Endothelial cell of umbilical vein (primary cell): ENCODE measurements around the gene DSEL. TPM values are rescaled to one million over a fixed set of nuclear protein-coding genes. Genes with fewer than 3 reads are reported as not detected.

Experiments
- Bru-seq: library from RNA; stranded (reverse); fragments of 400-500 nt; gene quantifications from one replicate; lab custom pipeline; 2021; lab: Mats Ljungman, UMichigan
- BruChase-seq, 2 experiments: library from RNA; stranded (reverse); fragments of 400-500 nt; gene quantifications; one replicate each; lab custom pipeline; 2021; lab: Mats Ljungman, UMichigan
- BruUV-seq: library from RNA; stranded (reverse); fragments of 400-500 nt; replicated peaks from 2 replicates; lab custom pipeline; 2021; lab: Mats Ljungman, UMichigan
- CTCF ChIA-PET: fragments of 300-600, 350-600 bp; sonication (Branson Sonifier 250); formaldehyde crosslinking; loops from one replicate; lab custom pipeline; 2021; ENCODE audit warnings: antibody characterized with exemption, inconsistent platforms; lab: Charles Lee
- POLR2A ChIA-PET: fragments of 300-600, 350-600 bp; sonication (Branson Sonifier 250); formaldehyde crosslinking; loops from one replicate; lab custom pipeline; 2021; ENCODE audit warnings: antibody characterized with exemption, inconsistent platforms; lab: Charles Lee
- DNase-seq: peaks from one replicate; pipeline ENCODE4 v3.0.0-alpha.2; 2011; ENCODE audit warnings: low read depth, low spot score
- FAIRE-seq: peaks from 2 replicates; lab custom pipeline; 2011; peaks lifted over from hg19 to GRCh38; lab: Jason Lieb, UNC
- H2AFZ ChIP-seq: 2 replicates; pipeline ENCODE4 v1.6.0; 2012; ENCODE audit warnings: low read depth, low read length, control low read depth, inconsistent platforms
- H3K27ac ChIP-seq: 2 replicates; pipeline ENCODE4 v1.5.1; 2011; ENCODE audit warnings: low read depth, mild to moderate bottlenecking, control low read depth, low read length, moderate library complexity; ENCODE audit not compliant: insufficient read depth
- H3K27me3 ChIP-seq, 2 experiments: 2 replicates each; pipeline versions ENCODE4 v1.6.0 to v1.6.1; 2011; ENCODE audit warnings: low read length in 2 of 2, mixed read lengths in 1 of 2; ENCODE audit not compliant: control insufficient read depth in 2 of 2, insufficient read depth in 2 of 2
- H3K36me3 ChIP-seq, 2 experiments: 2 replicates in 1 of 2; 3 replicates in 1 of 2; pipeline ENCODE4 v1.5.1; 2011; ENCODE audit warnings: low read length in 2 of 2, mild to moderate bottlenecking in 1 of 2, moderate library complexity in 1 of 2; ENCODE audit not compliant: control insufficient read depth in 2 of 2, insufficient read depth in 2 of 2; ENCODE audit errors: extremely low read depth in 1 of 2
- H3K4me1 ChIP-seq: 3 replicates; pipeline ENCODE4 v1.5.1; 2011; ENCODE audit warnings: mild to moderate bottlenecking, low read length; ENCODE audit not compliant: control insufficient read depth, insufficient read depth; ENCODE audit errors: extremely low read depth
- H3K4me2 ChIP-seq: 2 replicates; pipeline ENCODE4 v1.6.1; 2011; ENCODE audit warnings: low read length, control low read depth, mixed read lengths; ENCODE audit not compliant: insufficient read depth
- H3K4me3 ChIP-seq, 3 experiments: fragments of 200-600 bp in 1 of 3; sonication (generic), shearing (Covaris generic) in 1 of 3; replicated peaks in 1 of 3; 2 replicates each; pipeline ENCODE4 v1.5.1; 2011 to 2016; ENCODE audit warnings: control low read depth in 3 of 3, low read length in 3 of 3, mild to moderate bottlenecking in 2 of 3, inconsistent platforms in 1 of 3, low read depth in 1 of 3, moderate library complexity in 1 of 3; ENCODE audit not compliant: insufficient read depth in 1 of 3
- H3K79me2 ChIP-seq: 2 replicates; pipeline ENCODE4 v1.6.0; 2012; ENCODE audit warnings: low read length, inconsistent platforms; ENCODE audit not compliant: control insufficient read depth, insufficient read depth
- H3K9ac ChIP-seq: replicated peaks from 2 replicates; pipeline ENCODE3; 2011; ENCODE audit warnings: low read length, control low read depth; ENCODE audit not compliant: insufficient read depth; ENCODE audit errors: extremely low read depth
- H3K9me1 ChIP-seq: replicated peaks from 3 replicates; pipeline ENCODE4 v1.6.0; 2011; ENCODE audit warnings: mild to moderate bottlenecking, low read length; ENCODE audit not compliant: control insufficient read depth, insufficient read depth; ENCODE audit errors: extremely low read depth
- H3K9me3 ChIP-seq: replicated peaks from 2 replicates; pipeline ENCODE4 v1.5.1; 2012; ENCODE audit warnings: low read length, inconsistent platforms; ENCODE audit not compliant: control insufficient read depth, insufficient read depth
- H4K20me1 ChIP-seq: replicated peaks from 2 replicates; pipeline ENCODE3; 2011; ENCODE audit warnings: mild to moderate bottlenecking, low read length; ENCODE audit not compliant: control insufficient read depth, insufficient read depth; ENCODE audit errors: extremely low read depth
- POLR2AphosphoS5 ChIP-seq: IDR thresholded peaks from 2 replicates; pipeline ENCODE4 v1.6.1; 2012; ENCODE audit warnings: low read depth, mild to moderate bottlenecking, control low read depth, low read length, moderate library complexity; ENCODE audit not compliant: insufficient read depth
- dilution Hi-C: fragments of 300-500 bp; cut with MboI; formaldehyde crosslinking; loops from one replicate; pipeline ENCODE4 v1.15.0; 2019; ENCODE audit warnings: low sequenced_read_pairs; ENCODE audit not compliant: extremely low pct_ligation_motif_present
- intact Hi-C: fragments of 100-400 bp; cut with micrococcal nuclease; formaldehyde crosslinking; loops from one replicate; pipeline ENCODE4 v1.10.0; 2022
- long read RNA-seq: library from polyadenylated mRNA; stranded (forward); transcript quantifications from one replicate; pipeline ENCODE4 v2.0.0, GENCODE V29; 2021
- polyA minus RNA-seq, 3 experiments: library from RNA; depleted of rRNA, polyadenylated mRNA; stranded (reverse); fragments of >200 nt; gene quantifications; 1 replicate in 1 of 3; 2 replicates in 2 of 3; pipeline ENCODE4 v1.2.3, GENCODE V29; 2011
- polyA plus RNA-seq, 4 experiments: library from polyadenylated mRNA; depleted of rRNA in 3 of 4; stranded (reverse) in 3 of 4; unstranded in 1 of 4; fragments of >200 nt; gene quantifications; 2 replicates each; pipeline versions ENCODE4 v1.2.1 to v1.2.3, GENCODE V29; 2011 to 2012; ENCODE audit warnings: missing spikeins in 1 of 4
- total RNA-seq: library from RNA; stranded (reverse); gene quantifications from 2 replicates; pipeline ENCODE4 v1.2.3, GENCODE V29; 2021
- TF ChIP-seq, protein P1 (sequence below), 2 donors: IDR thresholded peaks; 1 replicate in 1 of 2; 2 replicates in 1 of 2; pipeline ENCODE4 v1.5.1; 2011; ENCODE audit warnings: low read length in 2 of 2, mild to moderate bottlenecking in 2 of 2, moderate library complexity in 2 of 2, control low read depth in 1 of 2, inconsistent platforms in 1 of 2, low read depth in 1 of 2; ENCODE audit not compliant: insufficient read depth in 1 of 2; ENCODE audit errors: extremely low read depth in 1 of 2

Gene DSEL
- total RNA-seq (4.5 TPM in 2 replicates), polyA plus RNA-seq (2.0 TPM in 2 replicates), polyA minus RNA-seq (8.9 and 10.0 TPM in 2 replicates), Bru-seq, nascent RNA (percentile 73 among the genes with signal in this experiment), BruChase-seq, experiment 1, labeled RNA remaining after a 6-hour chase (percentile 93 among the genes with signal in this experiment), BruChase-seq, experiment 2, labeled RNA remaining after a 2-hour chase (percentile 92 among the genes with signal in this experiment)
- 1.9 and 2.0 TPM in 2 replicates for polyA plus RNA-seq (2011; cell fraction: cytosol; rRNA removed)
- polyA plus RNA-seq (2011; cell fraction: nucleus; rRNA removed): 2.7 and 3.7 TPM in 2 replicates
- polyA plus RNA-seq (2012): 7.9 TPM in 2 replicates
- 19.6 TPM for polyA minus RNA-seq (2011; cell fraction: cytosol; rRNA and poly(A)+ RNA removed)
- 13.2 and 19.0 TPM in 2 replicates for polyA minus RNA-seq (2011; cell fraction: nucleus; rRNA and poly(A)+ RNA removed)
- long read RNA-seq, full-length matches to known transcripts: 2 of 3 reads
- long read RNA-seq, partial matches to known transcripts: 0 of 3 reads
- long read RNA-seq, other reads (novel, unspliced or antisense): 1 of 3 reads

DNA sequence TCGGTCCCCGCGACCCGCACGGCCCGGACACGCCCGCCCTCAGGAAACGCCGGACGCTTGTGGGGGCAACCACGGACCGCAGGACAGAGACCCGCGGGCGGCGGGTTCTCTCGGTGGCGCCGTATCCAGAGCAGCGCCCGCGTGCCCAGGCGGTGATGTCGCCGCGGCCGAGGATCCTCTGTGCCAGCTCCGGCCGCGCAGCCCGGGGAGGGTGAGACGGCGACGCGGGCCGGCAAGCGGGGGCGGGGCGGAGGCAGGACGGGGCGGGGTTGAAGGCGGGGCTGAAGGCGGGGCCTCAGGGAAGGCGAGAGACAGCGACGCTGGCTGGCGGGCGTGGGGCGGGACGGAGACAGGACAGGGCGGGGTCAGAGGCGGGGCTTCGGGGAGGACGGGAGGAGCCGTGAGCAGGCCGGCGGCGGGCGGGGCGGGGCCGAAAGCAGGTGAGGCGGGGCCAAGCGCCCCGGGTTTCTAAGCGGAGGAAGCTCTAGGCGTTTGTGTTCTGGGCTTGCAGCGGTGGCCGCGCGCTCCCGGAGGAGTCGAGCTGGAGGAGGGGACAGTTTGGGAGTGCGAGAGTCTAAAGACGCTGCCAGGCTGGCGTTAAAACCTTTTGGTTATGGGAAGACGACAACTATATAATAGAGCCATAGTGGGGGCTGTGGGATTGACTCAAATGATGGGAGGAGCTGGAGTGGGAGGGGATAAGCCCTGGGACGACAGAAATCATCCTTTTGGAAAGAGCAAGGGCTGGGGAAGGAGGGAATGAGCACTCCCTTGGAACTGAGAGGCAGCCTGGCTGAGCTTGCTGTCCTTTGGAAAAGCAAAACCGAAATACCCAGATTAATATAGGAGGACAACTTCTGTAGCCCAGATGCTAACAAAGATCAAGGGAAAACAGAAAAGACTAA is at the start of gene DSEL:
Gene DSEL, minus strand, starts transcription at position 182 of the 905 bp plus-strand sequence. CDS start 2,112 bp downstream, outside the sequence.
- Histone ChIP-seq H2AFZ (peak within 1 kb of the TSS; percentile 97), H3K27ac (peak within 1 kb of the TSS; percentile 79), H3K4me3 (peak within 1 kb of the TSS; percentile 84 to 96 (median 94)), H3K9ac (peak within 1 kb of the TSS; percentile 91), H3K4me2 (peak within 1 kb of the TSS; percentile 89), H3K9me1 (peaks cover 2% of the 10 kb centered on the region), H3K4me1 (peaks cover 8% of the 10 kb centered on the region), H3K9me3 (no peaks in the 10 kb centered on the region), H4K20me1 (no peaks in the 10 kb centered on the region), H3K79me2 (no peaks in the 10 kb centered on the region), H3K27me3 (no peaks in the 10 kb centered on the region), H3K36me3 (no peaks in the 10 kb centered on the region)
- dilution Hi-C loops: no loop called here
- BruUV-seq: no TSS peak
- DNase-seq (peak; percentile 94), FAIRE-seq (peak; percentile 87)
- TF ChIP-seq, protein P1, sequence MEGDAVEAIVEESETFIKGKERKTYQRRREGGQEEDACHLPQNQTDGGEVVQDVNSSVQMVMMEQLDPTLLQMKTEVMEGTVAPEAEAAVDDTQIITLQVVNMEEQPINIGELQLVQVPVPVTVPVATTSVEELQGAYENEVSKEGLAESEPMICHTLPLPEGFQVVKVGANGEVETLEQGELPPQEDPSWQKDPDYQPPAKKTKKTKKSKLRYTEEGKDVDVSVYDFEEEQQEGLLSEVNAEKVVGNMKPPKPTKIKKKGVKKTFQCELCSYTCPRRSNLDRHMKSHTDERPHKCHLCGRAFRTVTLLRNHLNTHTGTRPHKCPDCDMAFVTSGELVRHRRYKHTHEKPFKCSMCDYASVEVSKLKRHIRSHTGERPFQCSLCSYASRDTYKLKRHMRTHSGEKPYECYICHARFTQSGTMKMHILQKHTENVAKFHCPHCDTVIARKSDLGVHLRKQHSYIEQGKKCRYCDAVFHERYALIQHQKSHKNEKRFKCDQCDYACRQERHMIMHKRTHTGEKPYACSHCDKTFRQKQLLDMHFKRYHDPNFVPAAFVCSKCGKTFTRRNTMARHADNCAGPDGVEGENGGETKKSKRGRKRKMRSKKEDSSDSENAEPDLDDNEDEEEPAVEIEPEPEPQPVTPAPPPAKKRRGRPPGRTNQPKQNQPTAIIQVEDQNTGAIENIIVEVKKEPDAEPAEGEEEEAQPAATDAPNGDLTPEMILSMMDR (IDR thresholded peaks at IDR 0.05; ENCODE audit: extremely low read depth in 1 of 2, insufficient read depth in 1 of 2, low read depth in 1 of 2, low read length in 2 of 2): no peak
- peak; percentile 46 for TF ChIP-seq POLR2AphosphoS5
- intact Hi-C loops: loop anchor here (1.0 to 10.0 kb wide), 11 partner anchors 9 to 1219 kb away; partner anchors contain the start of gene TMX3
- CTCF ChIA-PET: interaction anchor here (0.9 to 4.4 kb wide), 32 partner anchors 9 to 1326 kb away, joined by 3 to 66 read pairs (median 4); no protein-coding TSS in a partner anchor
- POLR2A ChIA-PET: interaction anchor here (0.7 to 2.5 kb wide), 3 partner anchors 9 to 211 kb away, joined by 3 to 16 read pairs (median 3); no protein-coding TSS in a partner anchor
